Liver (tissue), 9 donors: ENCODE measurements around the gene AIMP1. TPM values are rescaled to one million over a fixed set of nuclear protein-coding genes. Genes with fewer than 3 reads are reported as not detected.

Experiments used
- DNase-seq: peaks from one replicate; pipeline ENCODE4 v3.0.0-alpha.2; 2017; ENCODE audit warnings: low spot score
- H3K27ac ChIP-seq, 2 donors: one replicate each; pipeline ENCODE4 v1.7.0; 2013; ENCODE audit warnings: inconsistent platforms in 2 of 2, low read length in 2 of 2, control low read depth in 1 of 2, low read depth in 1 of 2, mild to moderate bottlenecking in 1 of 2
- H3K27me3 ChIP-seq, 4 donors: one replicate each; pipeline versions ENCODE4 v1.6.1 to v1.7.0; 2013; ENCODE audit warnings: low read length in 3 of 4, inconsistent platforms in 1 of 4, mild to moderate bottlenecking in 1 of 4, moderate library complexity in 1 of 4; ENCODE audit not compliant: control insufficient read depth in 4 of 4, insufficient read depth in 4 of 4
- H3K36me3 ChIP-seq, 4 donors: one replicate each; pipeline versions ENCODE4 v1.6.1 to v1.7.0; 2013; ENCODE audit warnings: low read length in 3 of 4, mild to moderate bottlenecking in 3 of 4, low read depth in 1 of 4, moderate library complexity in 1 of 4; ENCODE audit not compliant: control insufficient read depth in 4 of 4, insufficient read depth in 3 of 4
- H3K4me1 ChIP-seq, 4 donors: one replicate each; pipeline versions ENCODE4 v1.6.1 to v1.7.0; 2013; ENCODE audit warnings: low read length in 3 of 4, mild to moderate bottlenecking in 3 of 4, moderate library complexity in 1 of 4; ENCODE audit not compliant: control insufficient read depth in 4 of 4, insufficient read depth in 4 of 4
- H3K4me3 ChIP-seq, 3 donors: one replicate each; pipeline versions ENCODE4 v1.6.1 to v1.7.0; 2013; ENCODE audit warnings: low read length in 3 of 3, control low read depth in 1 of 3, low read depth in 1 of 3, mild to moderate bottlenecking in 1 of 3
- H3K9ac ChIP-seq, 2 donors: one replicate each; pipeline ENCODE4 v1.7.0; 2013; ENCODE audit warnings: low read length in 2 of 2, mild to moderate bottlenecking in 2 of 2, moderate library complexity in 2 of 2, control low read depth in 1 of 2, low read depth in 1 of 2
- H3K9me3 ChIP-seq, 4 donors: one replicate each; pipeline versions ENCODE4 v1.6.1 to v1.7.0; 2013; ENCODE audit warnings: low read length in 3 of 4; ENCODE audit not compliant: control insufficient read depth in 4 of 4
- FOXA1 ChIP-seq: IDR thresholded peaks from 2 replicates; pipeline ENCODE4 v1.6.1; 2016; ENCODE audit warnings: antibody characterized with exemption
- GABPA ChIP-seq, 2 donors: IDR thresholded peaks in 1 of 2; conservative IDR thresholded peaks in 1 of 2; 2 replicates each; pipeline ENCODE4 v1.6.1; 2016; ENCODE audit warnings: antibody characterized with exemption in 2 of 2, mild to moderate bottlenecking in 1 of 2, moderate library complexity in 1 of 2
- HNF4A ChIP-seq, 2 donors: conservative IDR thresholded peaks; 2 replicates each; pipeline ENCODE4 v1.6.1; 2016; ENCODE audit warnings: antibody characterized with exemption in 2 of 2, mild to moderate bottlenecking in 2 of 2
- JUND ChIP-seq, 2 donors: IDR thresholded peaks; 2 replicates each; pipeline ENCODE4 v1.6.1; 2016; ENCODE audit warnings: antibody characterized with exemption in 2 of 2
- SP1 ChIP-seq: IDR thresholded peaks from 2 replicates; pipeline ENCODE4 v1.6.1; 2018; ENCODE audit warnings: antibody characterized with exemption, mild to moderate bottlenecking
- WGBS: extraction: QIAGEN DNeasy Blood & Tissue Kit; methylation state at CpG from one replicate; pipeline ENCODE4 v1.1.7; 2013; 5-methylcytosine and 5-hydroxymethylcytosine counted together
- polyA plus RNA-seq, 2 donors: library from polyadenylated mRNA; stranded (reverse) in 1 of 2; unstranded in 1 of 2; fragments of 200-250 nt in 1 of 2; fragments of >200 nt in 1 of 2; fragmentation: Nextera tagmentation in 1 of 2; extraction: Ambion mirVana in 1 of 2; gene quantifications; one replicate each; pipeline versions ENCODE4 v1.2.1 to v1.2.3, GENCODE V29; 2013 to 2015
- total RNA-seq, 2 donors: library from RNA; depleted of rRNA; stranded (reverse); fragments of >200 nt; gene quantifications; one replicate each; pipeline ENCODE4 v1.2.3, GENCODE V29; 2014
- TF ChIP-seq, protein P1 (sequence below): IDR thresholded peaks from 2 replicates; pipeline ENCODE4 v1.6.1; 2016; ENCODE audit warnings: antibody characterized with exemption
- TF ChIP-seq, protein P2 (sequence below): IDR thresholded peaks from 2 replicates; pipeline ENCODE4 v1.6.1; 2016; ENCODE audit warnings: antibody characterized with exemption, mild to moderate bottlenecking
- donor health status: healthy.
- donor health status: healthy.
- donor health status: healthy.
- donor health status: healthy.
- donor health status: healthy.

The AIMP1 gene
- total and polyA plus RNA-seq, 4 donors: 8.6 to 44.6 (median 10.5) TPM

DNA sequence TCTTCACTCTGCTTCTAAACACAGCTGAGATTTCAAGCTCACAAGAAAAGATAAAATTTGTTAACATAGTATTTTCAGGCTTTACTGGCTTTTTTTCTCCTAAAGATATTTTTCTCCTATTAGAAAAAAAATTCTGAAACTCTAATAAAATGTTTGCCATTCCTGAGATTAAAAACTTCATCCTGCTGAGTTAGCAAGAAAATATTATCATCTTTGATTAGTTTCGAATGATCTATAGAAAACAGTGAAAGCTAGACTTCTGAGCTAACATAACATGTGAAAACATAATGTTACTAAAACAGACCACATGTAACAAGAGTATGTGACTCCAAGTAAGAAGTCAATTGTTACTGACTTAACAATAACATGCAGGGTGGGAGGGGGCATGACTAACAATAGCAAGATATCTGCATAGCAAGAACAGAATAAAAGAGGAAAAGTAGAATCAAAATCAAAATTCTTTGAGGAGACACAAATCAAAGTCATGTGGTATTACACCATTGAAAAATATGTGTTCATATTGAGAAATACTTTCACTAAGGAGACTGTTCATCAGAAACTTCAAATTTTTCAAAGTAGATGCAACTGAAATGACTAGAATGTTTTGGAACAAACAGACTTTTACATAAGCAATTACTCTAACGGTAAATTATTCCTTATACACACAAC is 14.8 kb upstream of the AIMP1 start:
- Histone ChIP-seq H3K36me3 (peaks cover 0 to 7% (median 3%) of the 10 kb centered on the region in 4 donors), H3K27ac (no peak overlapping the region), H3K9ac (no peak overlapping the region), H3K4me1 (peaks cover 0 to 1% (median 0%) of the 10 kb centered on the region in 4 donors), H3K27me3 (no peaks in the 10 kb centered on the region), H3K4me3 (no peak overlapping the region), H3K9me3 (no peaks in the 10 kb centered on the region)
- no peak for TF ChIP-seq JUND (IDR thresholded peaks at IDR 0.05)
- WGBS: 87% methylated on average over 2 of the region's 2 CpGs
- DNase-seq: no peak

DNA sequence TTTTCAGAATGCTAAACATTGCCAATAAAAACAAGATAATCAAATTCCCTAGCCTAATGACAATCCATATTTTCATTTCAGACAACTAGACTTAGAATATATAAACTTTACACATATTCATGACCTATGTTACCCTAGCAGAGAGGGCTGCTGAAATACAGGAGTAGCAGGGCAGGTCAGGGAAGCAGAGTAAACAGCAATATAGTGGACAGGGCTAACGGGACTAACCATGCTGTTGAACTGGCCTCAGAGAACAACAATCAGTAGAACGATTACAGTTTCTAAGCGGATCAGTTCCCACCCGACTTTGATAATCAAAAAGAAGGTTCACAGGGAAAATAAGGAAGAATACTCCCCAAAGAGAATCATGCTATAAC is 14.3 kb upstream of the AIMP1 start:
- Histone ChIP-seq H3K4me1 (peaks cover 0 to 1% (median 0%) of the 10 kb centered on the region in 4 donors), H3K27me3 (no peaks in the 10 kb centered on the region), H3K9me3 (no peaks in the 10 kb centered on the region), H3K36me3 (peaks cover 0 to 5% (median 3%) of the 10 kb centered on the region in 4 donors), H3K27ac (no peak overlapping the region), H3K4me3 (no peak overlapping the region), H3K9ac (no peak overlapping the region)
- no peak for DNase-seq
- 79% methylated on average over 4 of the region's 4 CpGs for WGBS
- TF ChIP-seq FOXA1 (no peak), GABPA (IDR thresholded peaks at IDR 0.05 in 1 of 2, conservative IDR thresholded peaks at IDR 0.05 in 1 of 2) (no peak), JUND (IDR thresholded peaks at IDR 0.05) (no peak), SP1 (no peak)
- TF ChIP-seq, protein P1, sequence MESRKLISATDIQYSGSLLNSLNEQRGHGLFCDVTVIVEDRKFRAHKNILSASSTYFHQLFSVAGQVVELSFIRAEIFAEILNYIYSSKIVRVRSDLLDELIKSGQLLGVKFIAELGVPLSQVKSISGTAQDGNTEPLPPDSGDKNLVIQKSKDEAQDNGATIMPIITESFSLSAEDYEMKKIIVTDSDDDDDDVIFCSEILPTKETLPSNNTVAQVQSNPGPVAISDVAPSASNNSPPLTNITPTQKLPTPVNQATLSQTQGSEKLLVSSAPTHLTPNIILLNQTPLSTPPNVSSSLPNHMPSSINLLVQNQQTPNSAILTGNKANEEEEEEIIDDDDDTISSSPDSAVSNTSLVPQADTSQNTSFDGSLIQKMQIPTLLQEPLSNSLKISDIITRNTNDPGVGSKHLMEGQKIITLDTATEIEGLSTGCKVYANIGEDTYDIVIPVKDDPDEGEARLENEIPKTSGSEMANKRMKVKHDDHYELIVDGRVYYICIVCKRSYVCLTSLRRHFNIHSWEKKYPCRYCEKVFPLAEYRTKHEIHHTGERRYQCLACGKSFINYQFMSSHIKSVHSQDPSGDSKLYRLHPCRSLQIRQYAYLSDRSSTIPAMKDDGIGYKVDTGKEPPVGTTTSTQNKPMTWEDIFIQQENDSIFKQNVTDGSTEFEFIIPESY: no peak

DNA sequence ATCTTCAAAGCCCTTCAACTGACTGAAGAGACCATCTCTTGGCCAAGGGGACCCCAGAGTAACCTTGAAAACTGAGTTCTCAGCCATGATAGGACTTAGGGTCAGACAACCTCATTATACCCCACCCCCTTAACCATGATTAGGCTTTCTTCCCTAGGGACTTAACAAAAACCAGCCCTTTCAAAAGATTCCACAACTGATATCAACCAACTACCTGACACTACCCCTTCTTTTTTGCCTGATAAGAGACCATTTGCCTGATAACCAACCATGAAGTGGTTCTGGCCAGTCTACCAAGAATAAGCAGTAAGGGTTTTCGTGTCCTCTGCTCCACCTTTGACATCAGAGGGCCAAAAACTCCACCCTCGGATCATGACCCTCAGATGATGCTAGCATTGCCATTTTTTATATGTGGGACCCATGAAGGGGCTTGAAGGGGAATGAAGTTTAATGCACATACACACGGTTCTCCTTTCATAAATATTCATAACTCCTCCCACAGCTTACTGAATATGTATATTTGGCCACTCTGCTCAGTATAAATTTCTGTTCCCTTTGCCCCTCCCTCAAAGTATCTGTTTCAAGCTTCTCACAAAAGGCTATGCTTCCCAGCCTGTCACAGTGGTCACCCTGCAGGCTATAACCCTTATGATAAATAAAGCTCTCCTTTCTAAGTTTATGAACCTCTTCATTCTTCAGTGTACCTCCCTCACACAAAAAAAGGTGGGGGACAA is 12.6 kb upstream of the AIMP1 start:
- DNase-seq: no peak
- Histone ChIP-seq H3K27me3 (no peaks in the 10 kb centered on the region), H3K27ac (no peak overlapping the region), H3K9ac (no peak overlapping the region), H3K4me1 (peaks cover 0 to 1% (median 0%) of the 10 kb centered on the region in 4 donors), H3K4me3 (no peak overlapping the region), H3K9me3 (no peaks in the 10 kb centered on the region), H3K36me3 (peaks cover 2 to 8% (median 3%) of the 10 kb centered on the region in 4 donors)
- 93% methylated on average over 3 of the region's 3 CpGs for WGBS
- TF ChIP-seq, protein P2, sequence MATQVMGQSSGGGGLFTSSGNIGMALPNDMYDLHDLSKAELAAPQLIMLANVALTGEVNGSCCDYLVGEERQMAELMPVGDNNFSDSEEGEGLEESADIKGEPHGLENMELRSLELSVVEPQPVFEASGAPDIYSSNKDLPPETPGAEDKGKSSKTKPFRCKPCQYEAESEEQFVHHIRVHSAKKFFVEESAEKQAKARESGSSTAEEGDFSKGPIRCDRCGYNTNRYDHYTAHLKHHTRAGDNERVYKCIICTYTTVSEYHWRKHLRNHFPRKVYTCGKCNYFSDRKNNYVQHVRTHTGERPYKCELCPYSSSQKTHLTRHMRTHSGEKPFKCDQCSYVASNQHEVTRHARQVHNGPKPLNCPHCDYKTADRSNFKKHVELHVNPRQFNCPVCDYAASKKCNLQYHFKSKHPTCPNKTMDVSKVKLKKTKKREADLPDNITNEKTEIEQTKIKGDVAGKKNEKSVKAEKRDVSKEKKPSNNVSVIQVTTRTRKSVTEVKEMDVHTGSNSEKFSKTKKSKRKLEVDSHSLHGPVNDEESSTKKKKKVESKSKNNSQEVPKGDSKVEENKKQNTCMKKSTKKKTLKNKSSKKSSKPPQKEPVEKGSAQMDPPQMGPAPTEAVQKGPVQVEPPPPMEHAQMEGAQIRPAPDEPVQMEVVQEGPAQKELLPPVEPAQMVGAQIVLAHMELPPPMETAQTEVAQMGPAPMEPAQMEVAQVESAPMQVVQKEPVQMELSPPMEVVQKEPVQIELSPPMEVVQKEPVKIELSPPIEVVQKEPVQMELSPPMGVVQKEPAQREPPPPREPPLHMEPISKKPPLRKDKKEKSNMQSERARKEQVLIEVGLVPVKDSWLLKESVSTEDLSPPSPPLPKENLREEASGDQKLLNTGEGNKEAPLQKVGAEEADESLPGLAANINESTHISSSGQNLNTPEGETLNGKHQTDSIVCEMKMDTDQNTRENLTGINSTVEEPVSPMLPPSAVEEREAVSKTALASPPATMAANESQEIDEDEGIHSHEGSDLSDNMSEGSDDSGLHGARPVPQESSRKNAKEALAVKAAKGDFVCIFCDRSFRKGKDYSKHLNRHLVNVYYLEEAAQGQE: no peak
- TF ChIP-seq HNF4A (conservative IDR thresholded peaks at IDR 0.05): no peak
